Testis (tissue), 3 donors: Measurements from ENCODE around the gene SH2D6. TPM values are rescaled to one million over a fixed set of nuclear protein-coding genes. Genes with fewer than 3 reads are reported as not detected.
A peak's percentile ranks its signal among the peaks of the same experiment; 100 is the strongest.
"Not testable (repeated sequence)": the region's sequence is repeated elsewhere in the genome, so short reads cannot be mapped to it uniquely, and the experiment has no call there.

Source experiments
- DNase-seq: peaks from one replicate; pipeline ENCODE4 v3.0.0-alpha.2; 2019
- H3K27ac ChIP-seq, 2 donors: fragments of 200-600 bp; sonication (generic); one replicate each; pipeline ENCODE4 v1.5.1; 2019
- H3K27me3 ChIP-seq: fragments of 200-600 bp; sonication (generic); one replicate; pipeline ENCODE4 v1.5.1; 2019
- H3K36me3 ChIP-seq: fragments of 200-600 bp; sonication (generic); one replicate; pipeline ENCODE4 v1.5.1; 2017; ENCODE audit warnings: low read depth; ENCODE audit errors: missing control alignments
- H3K4me1 ChIP-seq: fragments of 200-600 bp; sonication (generic); one replicate; pipeline ENCODE4 v1.5.1; 2019
- H3K4me3 ChIP-seq, 2 donors: fragments of 200-600 bp; sonication (generic); one replicate each; pipeline ENCODE4 v1.5.1; 2017 to 2019
- H3K9me3 ChIP-seq: fragments of 200-600 bp; sonication (generic); one replicate; pipeline ENCODE4 v1.5.1; 2017
- POLR2A ChIP-seq: fragments of 450-650 bp; IDR thresholded peaks from one replicate; pipeline ENCODE4 v1.6.1; 2017; ENCODE audit warnings: antibody characterized with exemption, mild to moderate bottlenecking, moderate library complexity
- WGBS, 2 donors: methylation state at CpG; one replicate each; pipeline ENCODE4 v1.1.5; 2018; 5-methylcytosine and 5-hydroxymethylcytosine counted together
- intact Hi-C: fragments of 100-400 bp; cut with DNase I; formaldehyde crosslinking; loops from one replicate; pipeline ENCODE4 v1.15.1; 2023; ENCODE audit warnings: low total_unique reads
- polyA plus RNA-seq: library from polyadenylated mRNA; stranded (reverse); fragments of 350-450 nt; fragmentation: Illumina TruSeq; extraction: RNeasy Lipid Tissue Mini Kit (QIAGEN cat#74804); gene quantifications from one replicate; pipeline ENCODE4 v1.2.3, GENCODE V29; 2014; ENCODE audit warnings: low read depth, low replicate concordance; ENCODE audit not compliant: insufficient read depth
- total RNA-seq, 2 donors: library from RNA; depleted of rRNA; stranded (reverse); fragments of >200 nt; gene quantifications; one replicate each; pipeline ENCODE4 v1.2.3, GENCODE V29; 2016
- TF ChIP-seq, protein P1 (sequence below), 3 experiments: fragments of 450-650 bp in 2 of 3; fragments of 200-600 bp in 1 of 3; sonication (generic) in 1 of 3; IDR thresholded peaks; one replicate each; pipeline ENCODE4 v1.5.1; 2016 to 2019; ENCODE audit warnings: antibody characterized with exemption in 3 of 3, mild to moderate bottlenecking in 2 of 3, moderate library complexity in 1 of 3

Gene SH2D6
- total and polyA plus RNA-seq, 3 donors from 2014 or later = 11.2 to 15.9 (median 13.6) TPM

DNA sequence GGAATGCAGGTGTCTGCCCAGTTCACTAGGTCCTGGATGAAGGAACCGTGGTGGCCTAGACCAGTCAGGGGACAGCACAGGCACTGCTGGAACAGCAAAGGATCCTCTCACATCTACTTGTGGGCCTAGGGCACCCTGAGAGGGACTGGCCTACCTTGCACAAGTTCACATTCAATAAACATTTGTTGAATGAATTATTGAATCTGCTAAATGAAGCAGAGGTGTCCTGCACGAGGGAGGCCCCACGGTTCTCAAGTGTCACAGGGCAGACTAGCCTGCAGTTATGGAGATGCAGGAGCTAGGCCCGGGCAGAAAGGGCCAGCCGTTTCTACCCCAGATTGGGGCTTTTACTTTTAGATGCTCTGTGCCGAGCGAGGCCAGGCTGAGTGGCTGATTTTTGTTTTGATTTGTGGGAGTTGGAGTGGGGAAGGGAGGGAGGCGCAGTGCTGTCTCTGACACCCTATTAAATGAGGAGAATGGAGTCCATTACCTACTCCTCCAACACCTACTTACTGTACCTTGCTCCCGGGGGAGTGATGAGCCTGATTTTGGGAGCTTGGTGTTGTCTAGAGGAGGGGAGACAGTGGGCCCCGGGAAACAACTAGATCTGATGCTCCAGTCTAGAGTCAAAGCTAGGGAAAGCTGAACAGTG, 18.4 kb downstream of the SH2D6 start:
- TF ChIP-seq, protein P1, sequence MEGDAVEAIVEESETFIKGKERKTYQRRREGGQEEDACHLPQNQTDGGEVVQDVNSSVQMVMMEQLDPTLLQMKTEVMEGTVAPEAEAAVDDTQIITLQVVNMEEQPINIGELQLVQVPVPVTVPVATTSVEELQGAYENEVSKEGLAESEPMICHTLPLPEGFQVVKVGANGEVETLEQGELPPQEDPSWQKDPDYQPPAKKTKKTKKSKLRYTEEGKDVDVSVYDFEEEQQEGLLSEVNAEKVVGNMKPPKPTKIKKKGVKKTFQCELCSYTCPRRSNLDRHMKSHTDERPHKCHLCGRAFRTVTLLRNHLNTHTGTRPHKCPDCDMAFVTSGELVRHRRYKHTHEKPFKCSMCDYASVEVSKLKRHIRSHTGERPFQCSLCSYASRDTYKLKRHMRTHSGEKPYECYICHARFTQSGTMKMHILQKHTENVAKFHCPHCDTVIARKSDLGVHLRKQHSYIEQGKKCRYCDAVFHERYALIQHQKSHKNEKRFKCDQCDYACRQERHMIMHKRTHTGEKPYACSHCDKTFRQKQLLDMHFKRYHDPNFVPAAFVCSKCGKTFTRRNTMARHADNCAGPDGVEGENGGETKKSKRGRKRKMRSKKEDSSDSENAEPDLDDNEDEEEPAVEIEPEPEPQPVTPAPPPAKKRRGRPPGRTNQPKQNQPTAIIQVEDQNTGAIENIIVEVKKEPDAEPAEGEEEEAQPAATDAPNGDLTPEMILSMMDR (IDR thresholded peaks at IDR 0.05) = no peak
- intact Hi-C loops = loop anchor here (5.0 kb wide), 1 partner anchor 100 kb away; the partner anchor contains the start of gene MAT2A

DNA sequence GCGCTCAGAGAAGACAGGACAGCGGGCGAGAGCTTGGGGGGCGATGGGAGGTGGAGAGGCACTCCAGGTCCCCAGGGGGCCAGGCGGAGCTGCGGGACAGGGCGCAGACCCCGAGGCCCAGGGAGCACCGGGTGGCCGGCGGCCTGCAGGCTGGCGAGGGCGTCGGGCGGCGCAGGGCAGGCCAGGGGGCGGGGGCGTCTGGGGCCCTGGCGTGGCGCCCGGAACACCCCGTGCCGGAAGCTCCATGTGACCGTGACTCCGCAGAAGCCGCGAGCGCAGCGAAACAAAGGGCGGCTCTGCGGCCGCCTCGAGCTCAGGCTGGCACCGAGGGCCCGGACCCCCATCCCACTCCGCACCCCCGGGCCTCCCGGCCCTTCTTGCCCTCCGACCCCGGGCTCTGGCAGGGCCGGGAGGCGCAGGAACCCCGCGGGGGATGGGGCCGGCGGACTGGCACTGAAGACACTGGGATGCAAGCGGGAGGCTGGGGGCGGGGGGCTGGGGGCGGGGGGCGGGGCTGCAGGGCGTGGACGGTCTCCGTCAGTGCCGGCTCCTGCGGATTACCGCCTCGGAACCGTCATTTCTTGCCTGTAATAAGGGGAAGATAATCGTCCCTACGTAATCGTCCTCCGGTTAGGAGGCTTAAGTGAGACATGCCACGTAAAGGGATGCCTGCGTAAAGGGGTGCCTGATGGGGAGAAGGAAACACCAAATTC, 19.1 kb downstream of the SH2D6 start:
- WGBS, 2 donors = 0 to 1% methylated on average over 6 to 47 of the region's 64 CpGs
- peaks cover 40% of the 10 kb centered on the region for H3K4me1 ChIP-seq
- DNase-seq = peak; percentile 88
- no peaks in the 10 kb centered on the region for H3K9me3 ChIP-seq
- intact Hi-C loops = loop anchor here (5.0 kb wide), 1 partner anchor 100 kb away; the partner anchor contains the start of gene MAT2A
- no peaks in the 10 kb centered on the region for H3K27me3 ChIP-seq
- TF ChIP-seq POLR2A = peak; percentile 83
- TF ChIP-seq, protein P1 (IDR thresholded peaks at IDR 0.05) = peak in 1 of 3 experiments; percentile 5
- H3K4me3 ChIP-seq = peak overlapping the region; percentile 34 to 57
- no peaks in the 10 kb centered on the region for H3K36me3 ChIP-seq
- H3K27ac ChIP-seq = peak overlapping the region; percentile 95 to 96

More for the DNA sequence above, 18.4 kb downstream of the SH2D6 start:
- no peaks in the 10 kb centered on the region for H3K27me3 ChIP-seq
- DNase-seq = no peak
- no peaks in the 10 kb centered on the region for H3K9me3 ChIP-seq
- 16 to 30% methylated on average over 10 of the region's 10 CpGs for WGBS, 2 donors
- H3K27ac ChIP-seq = peak overlapping the region; percentile 95 to 96
- H3K4me3 ChIP-seq = peak overlapping the region in 1 of 2 donors; percentile 57
- peaks cover 40% of the 10 kb centered on the region for H3K4me1 ChIP-seq
- no peaks in the 10 kb centered on the region for H3K36me3 ChIP-seq

DNA sequence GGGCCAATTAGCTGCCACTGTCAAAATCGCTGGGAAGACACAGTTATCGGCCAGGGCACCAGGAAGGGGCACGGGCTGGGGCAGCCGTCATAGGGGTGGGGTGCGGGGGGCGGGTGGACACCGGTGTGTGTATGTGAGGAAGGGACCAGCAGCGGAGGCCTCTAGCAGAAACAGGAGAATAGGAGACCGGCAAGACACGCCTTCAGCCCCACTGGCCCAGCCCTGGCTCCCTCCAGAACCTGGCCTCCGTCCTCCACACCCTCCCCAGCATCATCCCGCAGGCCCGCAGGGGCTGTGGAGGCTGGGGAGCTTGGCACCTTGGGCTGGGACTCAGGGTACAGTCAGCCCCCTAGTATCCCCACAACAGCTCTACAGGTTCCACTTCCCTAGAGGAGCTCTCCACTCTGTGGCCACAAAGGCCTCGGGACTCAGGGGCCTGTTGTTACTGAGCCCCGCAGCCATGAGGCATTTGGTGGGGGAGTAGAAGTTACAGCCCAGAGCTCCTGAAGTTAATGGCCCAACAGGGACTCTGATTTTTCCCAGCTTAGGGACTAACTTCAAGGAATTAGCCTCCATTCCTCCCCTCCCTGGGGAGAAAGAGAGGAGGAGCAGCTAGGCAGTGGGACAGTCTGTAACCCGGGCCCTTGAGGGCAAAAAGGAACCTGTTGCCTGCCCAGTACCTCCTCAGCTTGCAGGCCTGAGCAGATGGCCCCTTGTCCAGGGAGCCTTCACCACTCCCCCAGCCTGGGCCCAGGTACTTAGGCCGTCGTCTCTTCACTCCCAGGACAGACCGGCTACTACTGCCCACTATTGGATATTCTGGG, 19.9 kb downstream of the SH2D6 start:
- H3K36me3 ChIP-seq = no peaks in the 10 kb centered on the region
- H3K27me3 ChIP-seq = no peaks in the 10 kb centered on the region
- H3K9me3 ChIP-seq = no peaks in the 10 kb centered on the region
- no peak for DNase-seq
- WGBS, 2 donors = 19 to 26% methylated on average over 17 to 19 of the region's 19 CpGs
- peaks cover 36% of the 10 kb centered on the region for H3K4me1 ChIP-seq
- H3K27ac ChIP-seq = peak overlapping the region; percentile 95 to 96
- TF ChIP-seq, protein P1 (IDR thresholded peaks at IDR 0.05) = no peak
- no peak for TF ChIP-seq POLR2A
- intact Hi-C loops = loop anchor here (5.0 kb wide), 1 partner anchor 99 kb away; the partner anchor contains the start of gene MAT2A
- H3K4me3 ChIP-seq = peak overlapping the region; percentile 34 to 57

DNA sequence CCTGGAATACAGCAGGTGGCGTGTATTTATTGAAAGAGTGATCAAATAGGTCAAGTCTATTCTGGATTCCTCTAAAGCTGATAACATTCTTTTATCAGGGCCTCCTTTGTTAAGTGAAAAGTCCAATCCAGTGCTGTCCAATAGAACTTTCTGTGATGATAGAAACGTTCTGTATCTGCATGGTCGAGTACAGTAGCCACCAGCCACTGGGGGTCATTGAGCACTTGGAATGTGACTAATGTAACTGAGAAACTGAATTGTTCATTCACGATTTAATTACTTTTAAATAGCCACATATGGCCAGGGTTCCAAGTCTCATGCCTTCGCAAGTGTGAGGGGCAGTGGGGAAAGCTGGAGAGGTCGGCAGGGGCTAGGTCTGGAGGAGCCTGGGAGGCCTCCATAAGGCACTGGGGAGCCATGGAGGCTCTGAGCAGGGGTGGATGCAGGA, 20.5 kb downstream of the SH2D6 start:
- intact Hi-C loops = loop anchor here (5.0 kb wide), 1 partner anchor 98 kb away; the partner anchor contains the start of gene MAT2A
- Histone ChIP-seq H3K4me3 (no peak overlapping the region), H3K4me1 (peaks cover 29% of the 10 kb centered on the region), H3K9me3 (no peaks in the 10 kb centered on the region), H3K36me3 (no peaks in the 10 kb centered on the region), H3K27me3 (no peaks in the 10 kb centered on the region), H3K27ac (peak overlapping the region; percentile 95 to 96)
- 57 to 66% methylated on average over 6 of the region's 6 CpGs for WGBS, 2 donors
- no peak for DNase-seq
- TF ChIP-seq, protein P1 (IDR thresholded peaks at IDR 0.05) = peak in 1 of 3 experiments; percentile 17
- no peak for TF ChIP-seq POLR2A

DNA sequence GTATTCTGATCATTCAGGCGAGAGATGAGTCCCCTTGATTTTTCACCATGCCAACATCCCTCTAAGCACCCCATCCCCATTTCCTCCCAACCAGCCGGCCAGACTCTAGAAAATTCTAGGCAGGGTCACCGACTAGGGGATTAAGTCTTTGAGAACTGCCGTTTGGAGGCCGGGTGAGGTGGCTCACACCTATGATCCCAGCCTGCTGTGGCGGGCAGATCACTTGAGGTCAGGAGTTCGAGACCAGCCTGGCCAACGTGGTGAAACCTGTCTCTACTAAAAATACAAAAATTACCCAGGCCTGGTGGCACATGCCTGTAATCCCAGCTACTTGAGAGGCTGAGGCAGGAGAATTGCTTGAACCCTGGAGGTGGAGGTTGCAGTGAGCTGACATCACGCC, 21.1 kb downstream of the SH2D6 start:
- not testable (repeated sequence) for H3K4me3 ChIP-seq, H3K9me3 ChIP-seq, DNase-seq, H3K36me3 ChIP-seq, H3K27me3 ChIP-seq
- Histone ChIP-seq H3K4me1 (peaks cover 28% of the 10 kb centered on the region), H3K27ac (peak overlapping the region; percentile 95 to 96)
- intact Hi-C loops = loop anchor here (5.0 kb wide), 1 partner anchor 98 kb away; the partner anchor contains the start of gene MAT2A
- WGBS, 2 donors = 92 to 96% methylated on average over 9 of the region's 9 CpGs
